ENCODE data around the gene ARMC8.

GRCh38 chr3:138340511-138340910 is 153.4 kb downstream of the ARMC8 start:
- TF ChIP-seq CTCF (IDR thresholded peaks at IDR 0.05) (no peak), EP300 (IDR thresholded peaks at IDR 0.05) (no peak), POLR2AphosphoS5 (IDR thresholded peaks at IDR 0.05) (no peak)

All from stomach (tissue), 4 donors.